K562 (cell line): ENCODE results near the gene STAT6. TPM values are rescaled to one million over a fixed set of nuclear protein-coding genes. Genes with fewer than 3 reads are reported as not detected.

ENCODE experiments used
- ATAC-seq: fragments of 200-7000 bp; cut with Tn5 transposase; 3 replicates; pipeline ENCODE4 v1.9.1; 2020; ENCODE audit warnings: moderate library complexity
- BruUV-seq: library from RNA; stranded (reverse); fragments of 400-500 nt; replicated peaks from 2 replicates; lab custom pipeline; 2021; lab: Mats Ljungman, UMichigan
- CTCF ChIA-PET: fragments of 300-600 bp; formaldehyde crosslinking; extraction: SDS; loops from one replicate; lab custom pipeline; 2021; ENCODE audit warnings: low intra/inter-chr PET ratio; lab: Yijun Ruan, JAX
- POLR2A ChIA-PET: fragments of 300-600, 350-650 bp; sonication (Branson Sonifier 250); formaldehyde crosslinking; extraction: SDS; loops from one replicate; lab custom pipeline; 2021; ENCODE audit warnings: antibody characterized with exemption, inconsistent platforms; lab: Yijun Ruan, JAX
- DNase-seq, 4 experiments: peaks; one replicate each; pipeline versions ENCODE4 v3.0.0 to v3.0.0-alpha.2; 2011 to 2018; ENCODE audit warnings: low spot score in 3 of 4, mixed read lengths in 3 of 4; ENCODE audit errors: extremely low read depth in 1 of 4
- FAIRE-seq: peaks from 2 replicates; lab custom pipeline; 2011; peaks lifted over from hg19 to GRCh38; lab: Jason Lieb, UNC
- H2AFZ ChIP-seq: 2 replicates; pipeline ENCODE4 v1.6.0; 2011; ENCODE audit warnings: low read depth, low read length, control low read depth, inconsistent platforms
- H3K27ac ChIP-seq: fragments of 200-600 bp; 3 replicates; pipeline ENCODE4 v1.8.0; 2011; ENCODE audit warnings: low read depth, mild to moderate bottlenecking, control low read depth, inconsistent platforms, low read length, moderate library complexity, mixed read lengths; ENCODE audit errors: extremely low read depth
- H3K27me3 ChIP-seq, 2 experiments: fragments of 300-600 bp in 1 of 2; 2 replicates in 1 of 2; 3 replicates in 1 of 2; pipeline versions ENCODE4 v1.6.0 to v1.8.0; 2011; ENCODE audit warnings: inconsistent platforms in 2 of 2, low read length in 2 of 2, mild to moderate bottlenecking in 1 of 2, mixed read lengths in 1 of 2, moderate library complexity in 1 of 2; ENCODE audit not compliant: control insufficient read depth in 2 of 2, insufficient read depth in 2 of 2
- H3K36me3 ChIP-seq: fragments of 300-600 bp; 3 replicates; pipeline ENCODE4 v1.8.0; 2011; ENCODE audit warnings: mild to moderate bottlenecking, low read length, inconsistent platforms; ENCODE audit not compliant: control insufficient read depth, insufficient read depth
- H3K4me1 ChIP-seq, 2 experiments: fragments of 200-600 bp in 1 of 2; replicated peaks in 1 of 2; 2 replicates in 1 of 2; 3 replicates in 1 of 2; pipeline versions ENCODE4 v1.5.1 to v1.8.0; 2011; ENCODE audit warnings: inconsistent platforms in 2 of 2, low read length in 2 of 2, mild to moderate bottlenecking in 1 of 2, mixed read lengths in 1 of 2, moderate library complexity in 1 of 2; ENCODE audit not compliant: control insufficient read depth in 2 of 2, insufficient read depth in 2 of 2
- H3K4me2 ChIP-seq: 2 replicates; pipeline ENCODE4 v1.6.1; 2011; ENCODE audit warnings: low read length, control low read depth, inconsistent platforms, mixed read lengths; ENCODE audit not compliant: insufficient read depth
- H3K4me3 ChIP-seq: fragments of 200-600 bp; sonication (generic), shearing (Covaris generic); 2 replicates; pipeline ENCODE4 v1.5.1; 2016; ENCODE audit warnings: control low read depth, inconsistent platforms
- H3K79me2 ChIP-seq: fragments of 200-600 bp; 3 replicates; pipeline ENCODE4 v1.8.0; 2011; ENCODE audit warnings: low read length, inconsistent platforms; ENCODE audit not compliant: control insufficient read depth, insufficient read depth
- H3K9ac ChIP-seq, 2 experiments: 2 replicates each; pipeline versions ENCODE4 v1.6.0 to v1.6.1; 2011; ENCODE audit warnings: low read depth in 2 of 2, low read length in 2 of 2, control low read depth in 1 of 2, inconsistent platforms in 1 of 2, mild to moderate bottlenecking in 1 of 2, mixed read lengths in 1 of 2; ENCODE audit not compliant: insufficient read depth in 1 of 2
- H3K9me1 ChIP-seq: one replicate; pipeline ENCODE4 v1.6.0; 2011; ENCODE audit warnings: inconsistent platforms, mild to moderate bottlenecking, low read length, moderate library complexity; ENCODE audit not compliant: control insufficient read depth, insufficient read depth
- H3K9me3 ChIP-seq: replicated peaks from 2 replicates; pipeline ENCODE4 v1.5.1; 2011; ENCODE audit warnings: low read depth, low read length, inconsistent platforms; ENCODE audit not compliant: control insufficient read depth, insufficient read depth
- H4K20me1 ChIP-seq: replicated peaks from 2 replicates; pipeline ENCODE4 v1.6.1; 2011; ENCODE audit warnings: low read length, inconsistent platforms, mixed read lengths; ENCODE audit not compliant: control insufficient read depth, insufficient read depth
- CEBPG ChIP-seq, 3 experiments: fragments of 200-800 bp in 1 of 3; sonication (Bioruptor generic) in 1 of 3; sonication (generic) in 1 of 3; formaldehyde crosslinking in 1 of 3; IDR thresholded peaks in 2 of 3; conservative IDR thresholded peaks in 1 of 3; 2 replicates each; pipeline versions ENCODE4 v1.6.1 to v1.8.0; 2016 to 2022; ENCODE audit warnings: missing compliant biosample characterization in 2 of 3, missing genetic modification characterization in 2 of 3, mild to moderate bottlenecking in 1 of 3, missing genetic modification reagents in 1 of 3
- MIER1 ChIP-seq: fragments of 450-650 bp; IDR thresholded peaks from 2 replicates; pipeline ENCODE4 v1.6.1; 2016; ENCODE audit warnings: antibody characterized with exemption, mild to moderate bottlenecking, low read depth
- WGBS: fragments of 100-300 bp; shearing (Covaris generic); methylation state at CpG from one replicate; pipeline ENCODE4 v1.1.6; 2016; ENCODE audit warnings: low coverage, mixed read lengths; ENCODE audit not compliant: insufficient coverage; ENCODE audit errors: missing lambda C conversion rate; 5-methylcytosine and 5-hydroxymethylcytosine counted together
- in situ Hi-C: fragments of 300-500 bp; cut with MboI; formaldehyde crosslinking; loops from 4 replicates; pipeline ENCODE4 v1.15.0; 2018; ENCODE audit warnings: inconsistent platforms, mixed read lengths
- intact Hi-C: fragments of 100-400 bp; cut with micrococcal nuclease; formaldehyde crosslinking; loops from 2 replicates; pipeline ENCODE4 v1.14.2; 2022
- polyA plus RNA-seq, 8 experiments: library from polyadenylated mRNA; depleted of rRNA in 4 of 8; stranded (reverse) in 5 of 8; unstranded in 3 of 8; fragments of >200 nt; fragmentation: Nextera tagmentation in 2 of 8; fragmentation: Illumina TruSeq in 1 of 8; extraction: Ambion mirVana in 2 of 8; extraction: Trizol in 1 of 8; gene quantifications; 2 replicates each; pipeline versions ENCODE4 v1.2.1 to v1.2.3, GENCODE V29; 2011 to 2014; ENCODE audit warnings: inconsistent platforms in 1 of 8, missing spikeins in 1 of 8
- total RNA-seq, 7 experiments: library from RNA; depleted of rRNA in 6 of 7; stranded (reverse); fragments of >200 nt in 6 of 7; fragmentation: Illumina TruSeq in 2 of 7; extraction: Trizol in 2 of 7; gene quantifications; 2 replicates each; pipeline versions ENCODE4 v1.2.1 to v1.2.3, GENCODE V29; 2011 to 2021; ENCODE audit warnings: low replicate concordance in 1 of 7
- TF ChIP-seq, protein P1 (sequence below), 2 experiments: fragments of 450-650 bp in 1 of 2; sonication (generic) in 1 of 2; formaldehyde crosslinking in 1 of 2; IDR thresholded peaks in 1 of 2; conservative IDR thresholded peaks in 1 of 2; 2 replicates each; pipeline versions ENCODE4 v1.6.1 to v1.8.1; 2016 to 2023; ENCODE audit warnings: mild to moderate bottlenecking in 2 of 2, moderate library complexity in 2 of 2, inconsistent platforms in 1 of 2, missing genetic modification reagents in 1 of 2

Gene STAT6
- total and polyA plus RNA-seq, 9 of the 15 experiments (the other 6 are each of a cell fraction or from before 2014, with no cell fraction given), result 2.4 to 49.5 (median 26.5) TPM

DNA sequence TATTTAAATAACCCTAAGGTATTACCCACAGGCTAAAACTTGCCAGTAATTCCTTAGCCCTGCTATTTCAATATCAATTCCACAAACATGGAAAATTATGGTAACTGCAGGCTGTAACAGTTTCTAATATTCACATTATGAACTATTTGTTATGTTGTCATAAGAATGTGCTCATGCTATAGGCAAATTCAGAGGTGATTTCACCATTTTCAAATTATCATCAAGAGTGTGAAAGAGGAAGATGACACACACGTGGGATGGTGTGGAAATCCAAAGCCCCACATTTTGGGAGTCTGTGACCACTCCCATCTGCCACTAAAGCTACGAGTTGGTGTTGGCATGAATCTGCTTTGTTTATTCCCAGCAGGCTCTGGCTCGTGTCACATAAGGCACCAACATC, 55.3 kb downstream of the STAT6 start:
- TF ChIP-seq CEBPG (CRISPR knock-in tag; IDR thresholded peaks at IDR 0.05) (no peak), CEBPG (tag; conservative IDR thresholded peaks at IDR 0.05 in 1 of 2, IDR thresholded peaks at IDR 0.05 in 1 of 2) (peak in 1 of 2 experiments; percentile 69; a peak in 2 of 4 replicates), MIER1 (no peak)
- TF ChIP-seq, protein P1, sequence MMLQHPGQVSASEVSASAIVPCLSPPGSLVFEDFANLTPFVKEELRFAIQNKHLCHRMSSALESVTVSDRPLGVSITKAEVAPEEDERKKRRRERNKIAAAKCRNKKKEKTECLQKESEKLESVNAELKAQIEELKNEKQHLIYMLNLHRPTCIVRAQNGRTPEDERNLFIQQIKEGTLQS (IDR thresholded peaks at IDR 0.05), result peak; percentile 42
- TF ChIP-seq, protein P1 (CRISPR knock-in tag; conservative IDR thresholded peaks at IDR 0.05), result no peak
- no peaks in the 10 kb centered on the region for H3K9me3 ChIP-seq
- 53% methylated on average over 3 of the region's 3 CpGs for WGBS

More for the DNA sequence above, 55.3 kb downstream of the STAT6 start:
- Histone ChIP-seq H3K4me1 (no peaks in the 10 kb centered on the region), H3K79me2 (no peaks in the 10 kb centered on the region), H4K20me1 (no peaks in the 10 kb centered on the region), H3K9ac (no peak overlapping the region), H3K36me3 (peaks cover 50% of the 10 kb centered on the region), H3K27ac (no peak overlapping the region), H2AFZ (no peak overlapping the region), H3K4me3 (no peak overlapping the region), H3K27me3 (no peaks in the 10 kb centered on the region), H3K9me1 (no peaks in the 10 kb centered on the region), H3K4me2 (no peak overlapping the region)
- ATAC-seq, result no peak
- in situ Hi-C loops (no loop called here), intact Hi-C loops (no loop called here)
- POLR2A ChIA-PET, result interaction anchor here (0.9 to 1.4 kb wide), 4 partner anchors 23 to 57 kb away, joined by 3 to 5 read pairs (median 4); partner anchors contain the start of gene NEMP1
- no TSS peak for BruUV-seq
- CTCF ChIA-PET, result no interaction called here
- no peak for FAIRE-seq
- DNase-seq, result no peak
